Bronchial epithelial cell (primary cell): Measurements from ENCODE around the gene ATL3. TPM values are rescaled to one million over a fixed set of nuclear protein-coding genes. Genes with fewer than 3 reads are reported as not detected.
A peak's percentile ranks its signal among the peaks of the same experiment; 100 is the strongest.

Source experiments
- DNase-seq: peaks from one replicate; pipeline ENCODE4 v3.0.0-alpha.2; 2010; ENCODE audit warnings: low read depth
- FAIRE-seq: peaks from 2 replicates; lab custom pipeline; 2011; peaks lifted over from hg19 to GRCh38; lab: Jason Lieb, UNC
- H3K27me3 ChIP-seq: 2 replicates; pipeline ENCODE4 v1.5.1; 2011; ENCODE audit warnings: low read length; ENCODE audit not compliant: control insufficient read depth, insufficient read depth
- H3K36me3 ChIP-seq: 2 replicates; pipeline ENCODE4 v1.5.1; 2011; ENCODE audit warnings: low read length; ENCODE audit not compliant: control insufficient read depth, insufficient read depth
- H3K4me3 ChIP-seq: 2 replicates; pipeline ENCODE4 v1.5.1; 2011; ENCODE audit warnings: mild to moderate bottlenecking, low read depth, low read length, control low read depth
- CTCF ChIP-seq: IDR thresholded peaks from 2 replicates; pipeline ENCODE4 v1.5.1; 2011; ENCODE audit warnings: mild to moderate bottlenecking, moderate library complexity, low read length, control low read depth, inconsistent platforms; ENCODE audit not compliant: insufficient read depth, severe bottlenecking
- total RNA-seq: library from RNA; depleted of rRNA; stranded (reverse); fragments of >200 nt; gene quantifications from 2 replicates; pipeline ENCODE4 v1.2.1, GENCODE V29; 2014

Gene ATL3
- total RNA-seq = 63.7 and 81.0 TPM in 2 replicates

GRCh38 chr11:63671322-63672155 lies at the start of gene ATL3:
TSS of gene ATL3 (minus strand) at chr11:63671376. CDS start at chr11:63671335, 41 bp downstream.
- peak; percentile 30 for TF ChIP-seq CTCF
- Histone ChIP-seq H3K27me3 (no peaks in the 10 kb centered on the region), H3K4me3 (peak within 1 kb of the TSS; percentile 69), H3K36me3 (no peaks in the 10 kb centered on the region)
- DNase-seq (peak; percentile 87), FAIRE-seq (no peak)

GRCh38 chr11:63720611-63721010 lies 49.4 kb upstream of the ATL3 start:
- FAIRE-seq (no peak), DNase-seq (no peak)
- no peak for TF ChIP-seq CTCF
- no peaks in the 10 kb centered on the region for H3K36me3 ChIP-seq
- H3K27me3 ChIP-seq = no peaks in the 10 kb centered on the region
- H3K4me3 ChIP-seq = no peak overlapping the region

- TF ChIP-seq CTCF = no peak
- Histone ChIP-seq H3K27me3 (no peaks in the 10 kb centered on the region), H3K36me3 (no peaks in the 10 kb centered on the region), H3K4me3 (no peak overlapping the region)
- DNase-seq = no peak
- FAIRE-seq = no peak
These were observed 48.8 kb upstream of the ATL3 start for GRCh38 chr11:63719987-63720386.

- no peak for DNase-seq
- TF ChIP-seq CTCF = no peak
- Histone ChIP-seq H3K27me3 (no peaks in the 10 kb centered on the region), H3K36me3 (no peaks in the 10 kb centered on the region), H3K4me3 (no peak overlapping the region)
- FAIRE-seq = no peak
These were observed 47.8 kb upstream of the ATL3 start for GRCh38 chr11:63719001-63719400.

GRCh38 chr11:63716046-63716445 lies 44.9 kb upstream of the ATL3 start:
- no peak for TF ChIP-seq CTCF
- DNase-seq (no peak), FAIRE-seq (no peak)
- Histone ChIP-seq H3K4me3 (no peak overlapping the region), H3K36me3 (no peaks in the 10 kb centered on the region), H3K27me3 (no peaks in the 10 kb centered on the region)

- TF ChIP-seq CTCF = no peak
- Histone ChIP-seq H3K4me3 (no peak overlapping the region), H3K27me3 (no peaks in the 10 kb centered on the region), H3K36me3 (no peaks in the 10 kb centered on the region)
- DNase-seq = no peak
- FAIRE-seq = no peak
These were observed 42.6 kb upstream of the ATL3 start for GRCh38 chr11:63713766-63714165.
